Heart left ventricle (tissue), 13 donors: ENCODE measurements around the gene RUSF1.

ENCODE experiments used
- POLR2A ChIP-seq, 2 donors: fragments of 450-650 bp; IDR thresholded peaks; one replicate each; pipeline ENCODE4 v1.6.1; 2017; ENCODE audit warnings: antibody characterized with exemption in 2 of 2, mild to moderate bottlenecking in 2 of 2, moderate library complexity in 2 of 2
- TF ChIP-seq, protein P1 (sequence below), 12 donors: fragments of 200-600 bp; sonication (generic) in 4 of 12; IDR thresholded peaks; one replicate each; pipeline versions ENCODE4 v1.5.0 to v1.8.0; 2018 to 2022; ENCODE audit warnings: antibody characterized with exemption in 12 of 12, mild to moderate bottlenecking in 5 of 12
- donor health status: ischemic (EF 13 %, LVEDD 7.1; RV severe dilation, severe dysfunction).
- donor health status: DM: no; HTN: yes; CAD: no.
- donor health status: DM: no; HTN: no; CAD: no.
- donor health status: ischemic (EF 25% LVEDD 6.9; RV normal size, moderate dysfunction).
- donor health status: ischemic (EF 25% LVEDD 5.7; RV mildly dilated, moderate dysfunction).
- donor health status: ischemic (EF 35%, LVEDD 5.7; RV mildly dilated, moderate dysfunction).
- donor health status: nonischemic (EF 11% LVEDD 7.7; RV severe dilation, severe dysfunction).
- donor health status: DM: yes; HTN: yes; CAD: no.
- donor health status: PGD.
- donor health status: ischemic (EF 29% LVEDD 5.4; RV normal size, mild dysfunction).
- donor health status: nonischemic (EF 23%, LVEDD 6.1; RV moderate dilation, normal function).

DNA sequence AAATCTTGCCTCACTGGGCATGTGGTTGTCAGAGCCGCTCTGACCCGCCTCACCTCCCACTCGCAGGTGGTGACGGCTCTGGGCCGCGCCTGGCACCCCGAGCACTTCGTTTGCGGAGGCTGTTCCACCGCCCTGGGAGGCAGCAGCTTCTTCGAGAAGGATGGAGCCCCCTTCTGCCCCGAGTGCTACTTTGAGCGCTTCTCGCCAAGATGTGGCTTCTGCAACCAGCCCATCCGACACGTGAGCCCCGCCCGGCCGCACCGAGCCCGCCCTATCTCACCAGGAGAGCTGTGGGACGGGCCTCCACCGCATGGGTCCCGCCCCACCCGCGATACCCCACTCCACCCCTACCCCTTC is 32.3 kb downstream of the RUSF1 start:
- TF ChIP-seq, protein P1, sequence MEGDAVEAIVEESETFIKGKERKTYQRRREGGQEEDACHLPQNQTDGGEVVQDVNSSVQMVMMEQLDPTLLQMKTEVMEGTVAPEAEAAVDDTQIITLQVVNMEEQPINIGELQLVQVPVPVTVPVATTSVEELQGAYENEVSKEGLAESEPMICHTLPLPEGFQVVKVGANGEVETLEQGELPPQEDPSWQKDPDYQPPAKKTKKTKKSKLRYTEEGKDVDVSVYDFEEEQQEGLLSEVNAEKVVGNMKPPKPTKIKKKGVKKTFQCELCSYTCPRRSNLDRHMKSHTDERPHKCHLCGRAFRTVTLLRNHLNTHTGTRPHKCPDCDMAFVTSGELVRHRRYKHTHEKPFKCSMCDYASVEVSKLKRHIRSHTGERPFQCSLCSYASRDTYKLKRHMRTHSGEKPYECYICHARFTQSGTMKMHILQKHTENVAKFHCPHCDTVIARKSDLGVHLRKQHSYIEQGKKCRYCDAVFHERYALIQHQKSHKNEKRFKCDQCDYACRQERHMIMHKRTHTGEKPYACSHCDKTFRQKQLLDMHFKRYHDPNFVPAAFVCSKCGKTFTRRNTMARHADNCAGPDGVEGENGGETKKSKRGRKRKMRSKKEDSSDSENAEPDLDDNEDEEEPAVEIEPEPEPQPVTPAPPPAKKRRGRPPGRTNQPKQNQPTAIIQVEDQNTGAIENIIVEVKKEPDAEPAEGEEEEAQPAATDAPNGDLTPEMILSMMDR (IDR thresholded peaks at IDR 0.05): no peak
- TF ChIP-seq POLR2A (IDR thresholded peaks at IDR 0.05): no peak
